ENCODE results near the gene DMRT3. TPM values are rescaled to one million over a fixed set of nuclear protein-coding genes. Genes with fewer than 3 reads are reported as not detected.

The DMRT3 gene, protein sequence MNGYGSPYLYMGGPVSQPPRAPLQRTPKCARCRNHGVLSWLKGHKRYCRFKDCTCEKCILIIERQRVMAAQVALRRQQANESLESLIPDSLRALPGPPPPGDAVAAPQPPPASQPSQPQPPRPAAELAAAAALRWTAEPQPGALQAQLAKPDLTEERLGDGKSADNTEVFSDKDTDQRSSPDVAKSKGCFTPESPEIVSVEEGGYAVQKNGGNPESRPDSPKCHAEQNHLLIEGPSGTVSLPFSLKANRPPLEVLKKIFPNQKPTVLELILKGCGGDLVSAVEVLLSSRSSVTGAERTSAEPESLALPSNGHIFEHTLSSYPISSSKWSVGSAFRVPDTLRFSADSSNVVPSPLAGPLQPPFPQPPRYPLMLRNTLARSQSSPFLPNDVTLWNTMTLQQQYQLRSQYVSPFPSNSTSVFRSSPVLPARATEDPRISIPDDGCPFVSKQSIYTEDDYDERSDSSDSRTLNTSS
- total RNA-seq, result not detected in 2 replicates
- not detected for total RNA-seq (2013)
- not detected in 2 replicates for polyA plus RNA-seq
- polyA minus RNA-seq, result 0.14 TPM in 1 of 2 replicates, not detected in the other

DNA sequence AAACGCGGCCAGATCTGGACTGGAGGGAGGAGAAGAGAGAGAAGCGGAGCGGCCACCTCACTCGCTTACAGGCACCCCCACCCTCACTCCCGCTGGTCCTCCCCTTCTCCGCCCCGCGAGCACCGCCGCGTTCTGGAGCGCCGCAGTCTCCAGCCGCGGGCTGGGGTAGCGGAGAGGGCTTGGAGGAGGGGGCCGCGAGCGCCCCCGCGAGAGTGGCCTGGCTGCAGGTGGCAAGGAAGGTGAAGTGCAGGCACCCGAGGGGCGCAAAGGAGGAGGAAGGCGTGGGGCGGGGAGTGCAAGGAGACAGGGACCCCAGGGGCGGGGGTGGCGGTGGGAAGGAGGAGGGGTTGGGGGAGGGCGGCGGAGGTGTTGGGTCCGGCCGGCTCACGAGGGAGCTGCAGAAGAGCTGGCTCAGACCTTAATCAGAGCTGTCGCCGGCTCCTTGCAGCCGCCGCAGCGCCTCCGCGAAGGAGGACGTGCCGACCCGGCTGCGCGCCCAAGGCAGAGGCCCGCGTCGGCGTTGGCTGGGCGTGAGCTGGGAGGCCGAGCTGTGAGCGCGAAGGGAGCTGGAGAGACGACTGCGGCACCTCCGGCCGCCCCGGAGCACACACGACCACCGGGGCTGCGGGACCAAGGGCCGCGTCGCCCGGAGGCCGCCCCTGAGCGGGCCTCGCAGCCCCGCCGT is at the start of gene DMRT3:
TSS of gene DMRT3 (plus strand) at position 398 of the 685 bp plus-strand sequence. CDS start 347 bp downstream, outside the sequence.
- ATAC-seq (ENCODE audit: low read depth), result no peak
- Histone ChIP-seq H3K4me1 (ENCODE audit: control insufficient read depth in 2 of 2, insufficient read depth in 2 of 2, low read length in 2 of 2) (peaks cover 21 to 41% of the 10 kb centered on the region in 2 donors), H3K9me3 (ENCODE audit: control extremely low read depth in 1 of 3, control insufficient read depth in 2 of 3, insufficient read depth in 1 of 3, low read length in 2 of 3) (peaks cover 0 to 47% (median 8%) of the 10 kb centered on the region in 3 donors), H2AFZ (ENCODE audit: insufficient read depth, low read depth, low read length, poor library complexity, severe bottlenecking) (no peak within 1 kb of the TSS), H3K79me2 (ENCODE audit: control insufficient read depth, insufficient read depth, low read length) (no peaks in the 10 kb centered on the region), H3K27me3 (replicated peaks in 1 of 4; ENCODE audit: control extremely low read depth in 1 of 4, control insufficient read depth in 3 of 4, insufficient read depth in 4 of 4, low read length in 3 of 4) (peaks cover 0 to 79% (median 67%) of the 10 kb centered on the region in 4 experiments), H3K4me3 (ENCODE audit: control extremely low read depth in 1 of 5, extremely low read depth in 1 of 5, insufficient read depth in 1 of 5, low read depth in 2 of 5, low read length in 4 of 5) (no peak within 1 kb of the TSS), H4K20me1 (ENCODE audit: control insufficient read depth, insufficient read depth, low read length, poor library complexity, severe bottlenecking) (no peaks in the 10 kb centered on the region), H3K9ac (ENCODE audit: low read length) (no peak within 1 kb of the TSS), H3K4me2 (replicated peaks; ENCODE audit: low read depth, low read length, poor library complexity, severe bottlenecking) (peak within 1 kb of the TSS; percentile 22), H3K36me3 (replicated peaks in 1 of 2; ENCODE audit: control extremely low read depth in 1 of 2, control insufficient read depth in 1 of 2, extremely low read depth in 1 of 2, insufficient read depth in 2 of 2, low read length in 1 of 2) (no peaks in the 10 kb centered on the region), H3K27ac (ENCODE audit: low read length in 2 of 2) (no peak within 1 kb of the TSS)
- CTCF ChIA-PET, result no interaction called here
- peak; percentile 15 for DNase-seq
- no peak for TF ChIP-seq EZH2 (IDR thresholded peaks at IDR 0.05; ENCODE audit: borderline replicate concordance, insufficient read depth, low read depth, low read length, poor library complexity, severe bottlenecking)
- TF ChIP-seq, protein P1, sequence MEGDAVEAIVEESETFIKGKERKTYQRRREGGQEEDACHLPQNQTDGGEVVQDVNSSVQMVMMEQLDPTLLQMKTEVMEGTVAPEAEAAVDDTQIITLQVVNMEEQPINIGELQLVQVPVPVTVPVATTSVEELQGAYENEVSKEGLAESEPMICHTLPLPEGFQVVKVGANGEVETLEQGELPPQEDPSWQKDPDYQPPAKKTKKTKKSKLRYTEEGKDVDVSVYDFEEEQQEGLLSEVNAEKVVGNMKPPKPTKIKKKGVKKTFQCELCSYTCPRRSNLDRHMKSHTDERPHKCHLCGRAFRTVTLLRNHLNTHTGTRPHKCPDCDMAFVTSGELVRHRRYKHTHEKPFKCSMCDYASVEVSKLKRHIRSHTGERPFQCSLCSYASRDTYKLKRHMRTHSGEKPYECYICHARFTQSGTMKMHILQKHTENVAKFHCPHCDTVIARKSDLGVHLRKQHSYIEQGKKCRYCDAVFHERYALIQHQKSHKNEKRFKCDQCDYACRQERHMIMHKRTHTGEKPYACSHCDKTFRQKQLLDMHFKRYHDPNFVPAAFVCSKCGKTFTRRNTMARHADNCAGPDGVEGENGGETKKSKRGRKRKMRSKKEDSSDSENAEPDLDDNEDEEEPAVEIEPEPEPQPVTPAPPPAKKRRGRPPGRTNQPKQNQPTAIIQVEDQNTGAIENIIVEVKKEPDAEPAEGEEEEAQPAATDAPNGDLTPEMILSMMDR (IDR thresholded peaks at IDR 0.05), result no peak
- Mint-ChIP-seq H3K9me3 (ENCODE audit: insufficient read depth) (no peaks in the 10 kb centered on the region), H3K27ac (no peak within 1 kb of the TSS), H3K4me3 (no peak within 1 kb of the TSS), H3K27me3 (peaks cover 63% of the 10 kb centered on the region), H3K4me1 (peaks cover 9% of the 10 kb centered on the region)
- POLR2A ChIA-PET, result no interaction called here
- intact Hi-C loops (cut with micrococcal nuclease), result no loop called here
- 6% methylated on average over 63 of the region's 70 CpGs for WGBS (ENCODE audit: insufficient coverage)

All from B cell (primary cell).